ENCODE measurements around the gene HIVEP3.

DNA sequence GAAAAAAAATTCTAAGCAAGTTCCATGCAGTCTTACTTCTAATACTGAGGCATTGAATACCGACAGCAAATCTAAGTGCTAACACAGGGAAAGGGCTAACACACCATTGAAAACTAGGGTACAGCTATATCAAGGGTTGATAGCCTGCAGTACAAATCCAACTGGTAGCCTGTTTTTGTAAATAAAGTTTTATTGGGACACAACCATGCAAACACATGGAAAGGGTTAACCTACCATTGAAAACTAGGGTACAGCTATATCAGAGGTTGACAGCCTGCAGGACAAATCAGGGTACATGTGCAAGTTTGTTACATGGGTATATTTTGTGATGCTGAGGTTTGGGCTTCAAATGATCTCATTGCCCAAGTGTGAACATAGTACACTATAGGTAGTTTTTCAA lies 212.9 kb downstream of the HIVEP3 start:
- TF ChIP-seq, protein P1, sequence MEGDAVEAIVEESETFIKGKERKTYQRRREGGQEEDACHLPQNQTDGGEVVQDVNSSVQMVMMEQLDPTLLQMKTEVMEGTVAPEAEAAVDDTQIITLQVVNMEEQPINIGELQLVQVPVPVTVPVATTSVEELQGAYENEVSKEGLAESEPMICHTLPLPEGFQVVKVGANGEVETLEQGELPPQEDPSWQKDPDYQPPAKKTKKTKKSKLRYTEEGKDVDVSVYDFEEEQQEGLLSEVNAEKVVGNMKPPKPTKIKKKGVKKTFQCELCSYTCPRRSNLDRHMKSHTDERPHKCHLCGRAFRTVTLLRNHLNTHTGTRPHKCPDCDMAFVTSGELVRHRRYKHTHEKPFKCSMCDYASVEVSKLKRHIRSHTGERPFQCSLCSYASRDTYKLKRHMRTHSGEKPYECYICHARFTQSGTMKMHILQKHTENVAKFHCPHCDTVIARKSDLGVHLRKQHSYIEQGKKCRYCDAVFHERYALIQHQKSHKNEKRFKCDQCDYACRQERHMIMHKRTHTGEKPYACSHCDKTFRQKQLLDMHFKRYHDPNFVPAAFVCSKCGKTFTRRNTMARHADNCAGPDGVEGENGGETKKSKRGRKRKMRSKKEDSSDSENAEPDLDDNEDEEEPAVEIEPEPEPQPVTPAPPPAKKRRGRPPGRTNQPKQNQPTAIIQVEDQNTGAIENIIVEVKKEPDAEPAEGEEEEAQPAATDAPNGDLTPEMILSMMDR (IDR thresholded peaks at IDR 0.05; ENCODE audit: low read length): no peak
- no peak for TF ChIP-seq EZH2 (IDR thresholded peaks at IDR 0.05; ENCODE audit: borderline replicate concordance, low read length)

All from OCI-LY1 (cell line).